NCI-H1105 treated with DMSO at 0.1 percent for 48 hours (cell line): ENCODE data around the gene MED15.
A peak's percentile ranks its signal among the peaks of the same experiment; 100 is the strongest.
"Not testable (repeated sequence)": the region's sequence is repeated elsewhere in the genome, so short reads cannot be mapped to it uniquely, and the experiment has no call there.

Experiments
- DNase-seq: peaks from one replicate; lab custom pipeline; 2025; lab: John Stamatoyannopoulos, UW

Gene MED15

GRCh38 chr22:20532256-20532993, 25.0 kb downstream of the MED15 start:
- DNase-seq = no peak

DNA sequence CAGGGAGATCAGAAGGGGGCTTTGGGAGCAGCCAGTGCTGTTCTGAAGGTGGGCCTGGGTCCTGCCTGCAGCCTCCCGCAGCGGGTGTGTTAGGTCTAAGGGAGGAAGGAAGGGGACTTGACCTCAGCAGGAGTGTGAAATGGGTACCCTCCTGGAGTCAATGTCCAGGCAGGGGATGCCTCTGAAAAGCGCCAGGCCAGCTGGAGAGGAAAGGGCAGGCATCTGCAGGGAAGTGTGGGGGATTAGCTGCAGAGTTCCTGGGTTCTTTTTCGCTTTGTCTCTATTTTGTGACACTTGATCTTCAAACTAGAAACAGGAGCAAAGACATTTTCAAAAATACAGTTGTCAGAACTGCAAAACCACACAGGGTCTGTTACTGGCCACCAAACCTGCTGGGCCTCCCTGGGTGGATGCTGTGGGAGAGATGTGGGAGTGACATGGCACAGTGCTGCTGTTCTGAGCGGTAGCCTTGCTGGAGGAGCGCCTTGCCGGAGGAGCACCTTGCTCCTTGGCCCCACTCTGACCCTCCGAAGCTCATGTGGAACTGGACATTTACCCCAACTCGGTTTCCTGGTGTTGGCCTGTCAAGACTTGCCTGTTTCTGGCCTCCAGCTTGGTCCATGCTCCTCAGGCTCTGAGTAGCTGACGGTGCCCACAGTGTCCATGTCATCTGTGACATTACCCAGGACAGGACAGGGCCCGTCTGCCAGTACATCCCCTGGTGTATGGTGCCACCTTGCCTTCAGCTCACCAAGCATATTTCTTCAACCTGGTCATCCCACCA, 25.9 kb downstream of the MED15 start:
- DNase-seq = no peak

- DNase-seq = no peak
Observed at GRCh38 chr22:20533879-20534265, 26.5 kb downstream of the MED15 start.

DNA sequence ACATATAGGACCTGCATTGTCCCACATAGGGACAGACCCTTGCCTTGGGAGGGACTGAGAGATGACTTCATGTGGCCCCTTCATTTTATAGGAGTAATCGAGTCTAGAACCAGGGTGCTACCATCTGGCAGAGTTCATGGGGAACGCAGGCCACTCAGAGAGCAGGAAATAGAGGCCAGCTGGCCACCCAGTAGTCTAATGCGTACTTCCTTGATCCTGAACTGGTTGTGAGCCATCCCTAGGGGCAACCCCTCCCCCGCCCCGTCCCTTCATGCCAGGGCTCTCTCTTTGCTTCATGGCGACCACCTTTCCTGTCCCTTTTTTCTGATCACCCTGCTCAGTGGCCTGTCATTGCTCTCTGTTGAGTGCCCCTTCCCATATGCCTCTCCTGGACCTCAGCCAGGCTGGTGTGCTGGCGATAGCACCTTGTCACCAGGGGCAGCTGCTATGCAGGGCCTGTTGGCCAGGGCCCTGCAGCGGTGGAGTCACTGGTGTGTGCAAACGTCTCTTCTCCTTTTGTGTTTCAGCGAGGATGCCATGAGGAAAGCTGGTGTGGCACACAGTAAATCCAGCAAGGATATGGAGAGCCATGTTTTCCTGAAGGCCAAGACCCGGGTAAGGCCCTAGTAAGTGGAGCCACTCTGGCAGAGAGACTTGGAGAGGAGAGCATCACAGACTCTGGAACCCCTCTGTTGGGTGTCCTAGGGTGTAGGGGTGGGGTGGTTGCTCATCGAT, 29.3 kb downstream of the MED15 start:
- peak; percentile 27 for DNase-seq

DNA sequence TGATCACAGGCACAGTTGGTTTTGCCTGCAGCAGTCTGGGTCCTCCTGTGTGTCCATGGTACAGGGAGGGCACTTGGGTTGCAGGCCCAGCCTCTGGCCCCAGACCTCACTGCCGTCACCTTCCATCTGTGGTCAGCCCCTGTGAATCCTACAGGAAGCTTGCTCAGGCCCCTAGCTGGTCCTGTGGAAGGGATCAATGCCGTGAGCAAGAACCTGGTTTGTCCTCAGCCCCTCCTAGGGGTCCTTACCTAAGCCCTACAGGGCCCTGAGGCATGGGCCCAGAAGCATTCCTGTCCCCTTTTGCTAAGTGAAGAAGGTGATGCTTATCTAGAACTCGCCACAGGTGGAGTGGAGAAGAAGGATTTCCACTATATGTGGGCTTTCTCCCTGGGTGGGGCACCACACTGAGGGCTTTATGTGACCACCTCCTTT, 29.9 kb downstream of the MED15 start:
- no peak for DNase-seq

DNA sequence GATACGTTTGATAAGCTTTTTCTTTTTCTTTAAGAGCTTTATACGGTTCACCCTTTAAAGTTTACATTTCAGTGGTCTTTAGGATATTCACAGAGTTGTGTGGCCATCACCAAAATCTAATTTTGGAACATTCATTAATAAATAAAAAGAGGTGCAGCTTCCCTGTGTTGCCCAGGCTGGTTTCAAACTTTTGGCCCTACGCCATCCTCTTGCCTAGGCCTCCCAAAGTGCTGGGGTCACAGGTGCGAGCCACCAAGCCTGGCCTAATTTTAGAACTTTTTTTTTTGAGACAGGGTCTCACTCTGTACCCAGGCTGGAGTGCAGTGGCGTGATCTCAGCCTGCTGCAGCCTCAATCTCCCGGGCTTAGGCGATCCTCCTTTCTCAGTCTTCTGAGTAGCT, 30.6 kb downstream of the MED15 start:
- DNase-seq = no peak

GRCh38 chr22:20538875-20539274, 31.5 kb downstream of the MED15 start:
- not testable (repeated sequence) for DNase-seq

- DNase-seq = no peak
Observed at GRCh38 chr22:20542055-20542454, 34.6 kb downstream of the MED15 start.

DNA sequence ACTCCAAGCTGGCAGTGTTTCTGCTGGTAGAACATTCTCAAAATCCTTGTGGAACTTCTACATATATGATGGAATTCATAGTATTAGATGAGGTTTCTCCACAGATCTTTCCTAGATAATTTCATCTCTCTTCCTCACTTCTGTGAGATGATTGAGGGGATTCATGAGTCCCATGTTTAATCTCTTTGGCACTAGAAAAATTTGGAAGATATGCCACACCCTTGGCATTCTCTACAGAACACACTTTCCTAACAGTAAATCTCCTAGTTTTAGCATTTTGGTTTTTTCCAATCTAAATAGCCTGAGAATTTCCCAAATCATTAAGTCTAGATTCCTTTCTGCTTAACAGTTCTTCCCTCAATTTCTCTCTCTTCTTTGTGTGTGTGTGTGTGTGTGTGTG, 35.3 kb downstream of the MED15 start:
- no peak for DNase-seq

DNA sequence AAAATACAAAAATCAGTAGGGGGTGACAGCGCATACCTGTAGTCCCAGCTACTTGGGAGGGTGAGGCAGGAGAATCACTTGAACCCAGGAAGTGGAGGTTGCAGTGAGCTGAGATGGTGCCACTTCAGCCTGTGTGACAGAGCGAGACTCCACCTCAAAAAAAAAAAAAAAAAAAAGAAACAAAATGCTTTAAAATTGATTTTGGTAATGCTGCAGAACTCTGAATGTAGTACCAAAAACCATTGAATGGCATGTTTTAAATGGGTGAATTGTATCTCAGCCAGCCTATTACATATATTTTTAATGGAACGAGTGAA, 37.9 kb downstream of the MED15 start:
- DNase-seq = not testable (repeated sequence)

DNA sequence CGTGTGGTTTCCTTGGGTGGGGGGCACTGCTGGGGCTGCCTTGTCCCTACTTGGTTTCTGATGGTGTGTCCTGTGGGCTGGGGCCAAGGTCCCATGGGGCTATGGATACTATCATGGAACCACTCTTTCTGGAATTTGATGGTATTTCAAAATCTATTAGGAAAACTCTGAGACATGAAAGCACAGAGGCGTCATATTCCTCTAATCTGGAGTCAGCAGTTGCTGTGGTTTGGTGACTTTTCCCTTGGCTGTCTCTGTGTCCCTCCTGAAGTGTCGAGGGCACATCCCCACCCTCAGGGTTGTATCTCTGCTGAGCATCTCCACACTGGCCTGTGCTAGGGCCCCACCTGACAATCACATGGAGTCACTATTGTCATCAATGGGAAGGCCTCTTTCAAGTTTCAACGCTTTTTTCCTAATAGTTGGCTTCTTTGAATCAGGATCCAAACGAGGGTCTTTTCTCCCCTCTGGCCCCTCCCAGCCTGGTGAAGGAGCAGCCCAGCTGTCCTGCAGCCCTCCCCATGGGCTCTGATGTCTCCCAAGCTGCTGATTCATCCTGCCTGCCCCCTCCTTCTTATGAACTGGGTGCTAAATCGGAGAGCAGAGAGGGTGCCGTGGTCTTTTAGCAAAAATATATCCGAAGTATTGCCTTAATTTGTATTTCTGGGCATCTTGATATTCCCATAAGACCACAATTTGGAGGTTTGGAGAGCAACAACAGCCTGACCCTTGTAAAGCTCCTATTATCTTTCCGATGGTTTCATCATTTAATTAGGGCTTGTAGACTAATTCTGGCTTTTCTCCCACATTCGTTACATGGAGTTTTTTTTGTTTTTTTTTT, 38.5 kb downstream of the MED15 start:
- no peak for DNase-seq

DNA sequence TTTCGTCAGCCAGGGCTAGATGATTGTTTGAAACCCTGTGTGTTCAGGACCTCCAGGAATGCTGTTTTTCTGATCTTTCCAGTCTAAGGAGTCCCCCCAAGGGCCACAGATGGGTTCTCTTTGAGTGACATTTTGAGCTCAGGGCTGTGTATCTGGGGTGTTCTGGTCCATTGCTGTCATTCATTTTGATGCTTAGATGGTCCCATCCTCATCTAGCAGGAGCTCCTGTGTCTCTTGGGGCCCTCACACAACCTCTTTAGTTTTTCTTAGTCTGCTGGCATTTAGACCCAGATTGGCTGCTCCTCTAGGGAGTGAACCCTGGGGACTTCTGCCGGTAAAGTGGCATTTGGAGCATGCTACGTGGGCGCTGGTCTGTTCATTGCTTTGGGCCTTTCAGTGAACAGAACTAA, 39.1 kb downstream of the MED15 start:
- DNase-seq = no peak

GRCh38 chr22:20547029-20547428, 39.6 kb downstream of the MED15 start:
- DNase-seq = no peak

DNA sequence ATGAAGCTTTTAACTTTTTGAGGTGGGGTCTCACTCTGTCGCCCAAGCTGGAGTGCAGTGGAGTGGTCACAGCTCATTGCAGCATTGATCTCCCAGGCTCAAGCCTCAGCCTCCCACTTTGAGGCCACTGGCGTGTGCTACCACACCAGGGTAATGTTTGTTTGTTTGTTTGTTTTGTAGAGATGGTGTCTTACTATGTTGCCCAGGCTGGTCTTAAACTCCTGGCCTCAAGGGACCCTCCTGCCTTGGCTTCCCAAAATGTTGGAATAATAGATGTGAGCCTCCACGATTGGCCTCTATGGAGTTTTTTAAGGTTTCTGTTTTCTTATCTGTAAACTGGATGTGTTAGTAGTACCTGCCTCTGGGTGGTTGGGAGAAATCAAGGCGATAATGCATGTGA, 41.4 kb downstream of the MED15 start:
- no peak for DNase-seq

GRCh38 chr22:20549232-20549841, 41.9 kb downstream of the MED15 start:
- no peak for DNase-seq

GRCh38 chr22:20550057-20550817, 42.8 kb downstream of the MED15 start:
- DNase-seq = no peak

- DNase-seq = no peak
Observed at GRCh38 chr22:20550851-20551744, 43.7 kb downstream of the MED15 start.

DNA sequence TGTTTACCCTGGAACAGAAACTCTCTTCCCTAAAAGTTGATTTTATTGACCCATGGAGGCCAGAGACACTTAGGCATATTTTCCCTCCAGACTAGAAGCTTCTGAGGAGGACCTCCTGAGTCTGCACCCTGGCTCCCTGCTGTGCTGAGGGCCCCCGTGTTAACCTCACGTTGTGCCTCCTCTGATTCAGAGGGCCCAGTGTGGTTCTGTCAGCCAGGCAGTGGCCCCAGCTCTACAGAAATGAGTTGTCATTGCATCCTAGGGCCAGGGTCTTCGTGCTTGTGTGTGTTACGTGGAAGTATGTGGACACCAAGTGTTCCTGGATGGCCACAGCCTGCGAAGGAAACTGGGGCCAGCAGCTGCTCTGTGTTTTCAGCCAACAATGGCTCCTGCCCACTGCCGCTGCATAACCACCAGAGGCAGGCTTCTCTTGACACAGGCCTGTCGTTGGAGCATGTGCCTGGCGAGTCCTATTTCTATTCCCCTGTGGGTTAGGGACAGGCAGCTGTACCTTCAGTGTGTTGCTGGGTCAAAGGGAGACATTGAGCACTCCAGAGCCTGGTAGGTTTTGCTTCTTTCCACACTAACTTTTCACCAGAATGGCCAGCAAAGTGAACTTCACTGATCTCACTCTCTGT, 44.5 kb downstream of the MED15 start:
- no peak for DNase-seq
